Measurements from ENCODE around the gene DAAM1.

The DAAM1 gene

GRCh38 chr14:59376686-59377085, 188.2 kb downstream of the DAAM1 start:
- no peak for DNase-seq

- no peak for DNase-seq
Measured at GRCh38 chr14:59377491-59377890, 189.0 kb downstream of the DAAM1 start.

- DNase-seq: no peak
Measured at GRCh38 chr14:59377991-59378601, 189.6 kb downstream of the DAAM1 start.

- DNase-seq: no peak
Measured at GRCh38 chr14:59389936-59390335, 201.5 kb downstream of the DAAM1 start.

- DNase-seq: no peak
Measured at GRCh38 chr14:59391388-59391787, 202.9 kb downstream of the DAAM1 start.

GRCh38 chr14:59394268-59394667, 205.8 kb downstream of the DAAM1 start:
- no peak for DNase-seq

GRCh38 chr14:59395672-59396071, 207.2 kb downstream of the DAAM1 start:
- DNase-seq: no peak

- DNase-seq: no peak
Measured at GRCh38 chr14:59398841-59399240, 210.4 kb downstream of the DAAM1 start.

GRCh38 chr14:59406454-59407245, 218.2 kb downstream of the DAAM1 start:
- DNase-seq: no peak

GRCh38 chr14:59407246-59408010, 219.0 kb downstream of the DAAM1 start:
- no peak for DNase-seq

- no peak for DNase-seq
Measured at GRCh38 chr14:59415836-59416602, 227.6 kb downstream of the DAAM1 start.

- no peak for DNase-seq
Measured at GRCh38 chr14:59417311-59417710, 228.8 kb downstream of the DAAM1 start.

- no peak for DNase-seq
Measured at GRCh38 chr14:59419303-59419702, 230.8 kb downstream of the DAAM1 start.

Measured in effector CD4-positive, alpha-beta T cell (primary cell).